IPS DF 4.7 (cell line): ENCODE results near the gene CNTNAP1.
A peak's percentile ranks its signal among the peaks of the same experiment; 100 is the strongest.
"Not testable (repeated sequence)": the region's sequence is repeated elsewhere in the genome, so short reads cannot be mapped to it uniquely, and the experiment has no call there.

Source experiments
- DNase-seq: peaks from one replicate; pipeline ENCODE4 v3.0.0-alpha.2; 2013; ENCODE audit warnings: low spot score; ENCODE audit errors: extremely low read depth

CNTNAP1 gene

GRCh38 chr17:42740699-42741098, 58.4 kb downstream of the CNTNAP1 start:
- no peak for DNase-seq

- not testable (repeated sequence) for DNase-seq
These were observed 60.6 kb downstream of the CNTNAP1 start for GRCh38 chr17:42742916-42743315.

- no peak for DNase-seq
These were observed 61.4 kb downstream of the CNTNAP1 start for GRCh38 chr17:42743595-42744282.

DNA sequence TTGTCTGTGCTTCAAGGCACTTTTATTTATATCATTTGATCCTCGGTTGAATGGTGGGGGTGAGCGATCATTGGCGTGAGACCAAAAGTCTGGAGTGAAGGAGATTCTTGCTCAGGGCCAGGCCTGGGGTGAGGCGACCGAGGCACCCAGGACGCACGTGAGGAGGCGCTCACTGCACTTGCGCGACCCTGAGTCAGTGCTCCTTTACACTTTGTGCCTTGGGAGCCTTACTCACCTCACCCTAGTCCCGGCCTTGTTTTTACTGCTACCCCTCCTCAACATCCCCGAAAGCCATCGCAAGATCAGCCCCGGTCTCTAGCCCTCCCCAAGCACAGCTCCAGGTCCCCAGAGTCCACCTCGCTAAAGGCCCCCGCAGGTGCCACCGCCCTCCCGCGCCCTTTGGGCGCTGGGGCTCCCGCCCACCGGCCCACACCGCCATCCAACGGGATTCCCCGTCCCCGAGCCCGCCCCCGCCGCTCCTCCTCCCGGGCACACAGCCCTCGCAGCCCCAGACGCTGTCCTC, 62.0 kb downstream of the CNTNAP1 start:
- no peak for DNase-seq

GRCh38 chr17:42744806-42745617, 62.7 kb downstream of the CNTNAP1 start, which contains the start of gene EZH1:
Gene EZH1, minus strand, starts transcription at chr17:42745040. Its CDS starts 16,099 bp downstream, at chr17:42728941.
- DNase-seq: peak; percentile 64

DNA sequence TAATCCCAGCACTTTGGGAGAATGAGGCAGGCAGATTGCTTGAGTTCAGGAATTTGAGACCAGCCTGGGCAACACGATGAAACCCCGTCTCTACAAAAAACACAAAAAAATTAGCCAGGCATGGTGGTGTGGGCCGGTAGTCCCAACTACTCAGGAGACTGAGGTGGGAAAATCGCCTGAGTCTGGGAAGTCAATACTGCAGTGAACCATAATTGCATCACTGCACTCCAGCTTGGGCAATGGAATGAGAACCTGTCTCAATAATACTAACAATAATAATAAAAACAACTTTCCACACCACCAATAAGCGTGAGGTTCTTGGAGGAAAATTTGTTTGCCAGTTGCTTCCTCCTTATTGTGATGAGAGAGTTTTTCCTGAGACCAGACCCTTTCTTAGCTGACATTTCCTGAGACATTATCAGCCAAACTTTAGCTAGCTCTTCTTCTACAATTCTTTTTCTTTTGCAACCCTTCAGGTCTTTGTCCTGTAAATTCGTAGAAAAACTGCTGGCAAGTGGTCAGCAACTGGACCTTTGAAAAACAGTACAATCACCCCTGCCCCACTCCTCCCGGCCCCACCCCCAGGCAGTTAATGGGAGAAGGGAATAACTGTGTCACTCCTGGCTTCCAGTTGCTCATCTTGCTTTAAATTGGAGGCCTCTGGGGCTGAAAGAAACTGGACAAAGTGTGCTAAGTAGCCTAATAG, 66.0 kb downstream of the CNTNAP1 start:
- no peak for DNase-seq

DNA sequence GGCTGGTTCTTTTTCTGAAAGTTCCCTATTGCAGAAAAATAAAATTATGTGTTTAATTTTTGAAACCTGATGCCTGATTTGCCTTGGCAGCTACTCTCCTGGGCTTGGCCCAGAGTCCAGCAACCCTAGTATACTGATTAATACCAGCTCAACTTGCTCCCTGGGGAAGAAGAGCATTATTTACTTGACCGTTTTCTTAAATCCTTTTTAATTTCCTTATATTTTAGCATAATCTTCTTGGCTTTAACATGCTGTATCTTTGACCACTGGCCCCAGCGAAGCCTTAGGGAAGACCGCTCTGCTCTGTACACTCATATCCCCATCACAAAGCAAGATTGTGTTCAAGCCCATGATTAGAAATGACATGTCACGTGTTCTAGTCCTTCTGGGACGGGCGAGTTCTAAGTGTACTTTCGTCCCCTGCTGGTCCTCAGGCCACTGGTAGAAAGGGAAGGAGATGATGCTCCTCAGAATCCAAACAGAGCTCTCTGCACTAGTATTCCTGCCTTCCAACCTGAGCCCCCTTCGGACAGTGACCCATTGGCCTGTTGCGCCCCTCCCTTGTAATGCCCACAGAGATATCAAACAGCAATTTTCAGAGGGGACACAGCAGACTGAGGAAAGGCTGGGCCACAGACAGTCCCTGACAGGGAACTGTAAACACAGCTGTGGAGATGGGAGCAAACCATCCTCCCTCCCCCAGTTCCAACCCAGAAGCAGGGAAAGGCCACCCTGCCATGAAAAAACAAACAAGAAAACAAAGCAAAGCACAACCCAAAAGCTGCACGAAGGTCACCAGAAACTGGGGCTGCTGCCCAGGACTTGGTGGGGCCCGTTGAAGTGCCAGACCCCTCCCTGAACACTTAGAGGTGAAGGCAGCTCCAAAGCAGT, 66.8 kb downstream of the CNTNAP1 start:
- no peak for DNase-seq
